Endothelial cell (in vitro differentiated cells): Measurements from ENCODE around the gene METRN. TPM values are rescaled to one million over a fixed set of nuclear protein-coding genes. Genes with fewer than 3 reads are reported as not detected.

Source experiments
- DNase-seq: peaks from one replicate; pipeline ENCODE4 v3.0.0; 2021; ENCODE audit warnings: low spot score
- H3K27ac Mint-ChIP-seq: one replicate; pipeline ENCODE4 v1.8.0; 2021; ENCODE audit warnings: mixed read lengths, inconsistent platforms; ENCODE audit not compliant: unreplicated experiment
- H3K27me3 Mint-ChIP-seq: one replicate; pipeline ENCODE4 v1.8.0; 2021; ENCODE audit warnings: mild to moderate bottlenecking, moderate library complexity, mixed read lengths, inconsistent platforms; ENCODE audit not compliant: unreplicated experiment
- H3K36me3 Mint-ChIP-seq: one replicate; pipeline ENCODE4 v1.8.0; 2021; ENCODE audit warnings: mild to moderate bottlenecking, low read depth, mixed read lengths, inconsistent platforms; ENCODE audit not compliant: unreplicated experiment
- H3K4me1 Mint-ChIP-seq: one replicate; pipeline ENCODE4 v1.8.0; 2021; ENCODE audit warnings: mild to moderate bottlenecking, mixed read lengths, inconsistent platforms; ENCODE audit not compliant: unreplicated experiment
- H3K4me3 Mint-ChIP-seq: one replicate; pipeline ENCODE4 v1.8.0; 2021; ENCODE audit warnings: mild to moderate bottlenecking, mixed read lengths, inconsistent platforms; ENCODE audit not compliant: unreplicated experiment
- H3K9me3 Mint-ChIP-seq: one replicate; pipeline ENCODE4 v1.8.0; 2021; ENCODE audit warnings: mixed read lengths, inconsistent platforms; ENCODE audit not compliant: unreplicated experiment
- total RNA-seq: library from RNA; stranded (reverse); fragmentation: NEBNext Ultra II Directional; extraction: Animal tissue kit (Norgen Biotek cat#: 25700); gene quantifications from one replicate; pipeline ENCODE4 v1.2.1, GENCODE V29; 2021; ENCODE audit not compliant: unreplicated experiment
- TF ChIP-seq, protein P1 (sequence below): fragments of 200-600 bp; sonication (generic); IDR thresholded peaks from one replicate; pipeline ENCODE4 v1.5.0; 2021; ENCODE audit warnings: antibody characterized with exemption; ENCODE audit not compliant: unreplicated experiment

The METRN gene
- total RNA-seq, 1 donor from 2014 or later = 11.2 TPM

DNA sequence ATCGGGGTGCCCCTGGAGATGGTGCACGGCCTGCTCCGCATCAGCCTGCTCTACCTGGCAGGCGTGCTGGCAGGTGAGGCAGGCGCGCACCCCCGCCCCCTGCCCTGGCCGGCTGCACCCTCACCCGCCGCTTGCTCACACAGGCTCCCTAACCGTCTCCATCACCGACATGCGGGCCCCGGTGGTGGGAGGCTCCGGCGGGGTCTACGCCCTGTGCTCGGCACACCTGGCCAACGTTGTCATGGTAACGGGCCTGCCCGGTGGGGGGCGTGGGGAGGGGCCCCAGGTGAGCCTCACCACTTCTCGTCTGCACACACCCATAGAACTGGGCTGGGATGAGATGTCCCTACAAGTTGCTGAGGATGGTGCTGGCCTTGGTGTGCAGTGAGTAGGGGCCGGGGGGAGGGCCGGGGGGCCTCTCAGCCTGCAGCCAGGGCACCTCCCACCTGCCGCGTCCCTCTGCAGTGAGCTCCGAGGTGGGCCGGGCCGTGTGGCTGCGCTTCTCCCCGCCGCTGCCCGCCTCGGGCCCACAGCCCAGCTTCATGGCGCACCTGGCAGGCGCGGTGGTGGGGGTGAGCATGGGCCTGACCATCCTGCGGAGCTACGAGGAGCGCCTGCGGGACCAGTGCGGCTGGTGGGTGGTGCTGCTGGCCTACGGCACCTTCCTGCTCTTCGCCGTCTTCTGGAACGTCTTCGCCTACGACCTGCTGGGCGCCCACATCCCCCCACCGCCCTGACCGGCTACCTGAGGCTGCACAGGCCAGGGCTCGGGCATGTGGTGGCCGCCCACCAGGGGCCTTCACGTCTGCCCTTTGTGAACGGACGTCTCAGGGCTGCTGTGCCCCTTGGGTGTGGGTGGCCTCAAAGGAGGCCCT lies 37.4 kb upstream of the METRN start:
- Mint-ChIP-seq H3K4me3 (no peak overlapping the region), H3K27me3 (peaks cover 20% of the 10 kb centered on the region), H3K36me3 (peaks cover 3% of the 10 kb centered on the region), H3K27ac (no peak overlapping the region), H3K4me1 (peaks cover 5% of the 10 kb centered on the region), H3K9me3 (no peaks in the 10 kb centered on the region)
- DNase-seq = no peak
- TF ChIP-seq, protein P1, sequence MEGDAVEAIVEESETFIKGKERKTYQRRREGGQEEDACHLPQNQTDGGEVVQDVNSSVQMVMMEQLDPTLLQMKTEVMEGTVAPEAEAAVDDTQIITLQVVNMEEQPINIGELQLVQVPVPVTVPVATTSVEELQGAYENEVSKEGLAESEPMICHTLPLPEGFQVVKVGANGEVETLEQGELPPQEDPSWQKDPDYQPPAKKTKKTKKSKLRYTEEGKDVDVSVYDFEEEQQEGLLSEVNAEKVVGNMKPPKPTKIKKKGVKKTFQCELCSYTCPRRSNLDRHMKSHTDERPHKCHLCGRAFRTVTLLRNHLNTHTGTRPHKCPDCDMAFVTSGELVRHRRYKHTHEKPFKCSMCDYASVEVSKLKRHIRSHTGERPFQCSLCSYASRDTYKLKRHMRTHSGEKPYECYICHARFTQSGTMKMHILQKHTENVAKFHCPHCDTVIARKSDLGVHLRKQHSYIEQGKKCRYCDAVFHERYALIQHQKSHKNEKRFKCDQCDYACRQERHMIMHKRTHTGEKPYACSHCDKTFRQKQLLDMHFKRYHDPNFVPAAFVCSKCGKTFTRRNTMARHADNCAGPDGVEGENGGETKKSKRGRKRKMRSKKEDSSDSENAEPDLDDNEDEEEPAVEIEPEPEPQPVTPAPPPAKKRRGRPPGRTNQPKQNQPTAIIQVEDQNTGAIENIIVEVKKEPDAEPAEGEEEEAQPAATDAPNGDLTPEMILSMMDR = no peak

DNA sequence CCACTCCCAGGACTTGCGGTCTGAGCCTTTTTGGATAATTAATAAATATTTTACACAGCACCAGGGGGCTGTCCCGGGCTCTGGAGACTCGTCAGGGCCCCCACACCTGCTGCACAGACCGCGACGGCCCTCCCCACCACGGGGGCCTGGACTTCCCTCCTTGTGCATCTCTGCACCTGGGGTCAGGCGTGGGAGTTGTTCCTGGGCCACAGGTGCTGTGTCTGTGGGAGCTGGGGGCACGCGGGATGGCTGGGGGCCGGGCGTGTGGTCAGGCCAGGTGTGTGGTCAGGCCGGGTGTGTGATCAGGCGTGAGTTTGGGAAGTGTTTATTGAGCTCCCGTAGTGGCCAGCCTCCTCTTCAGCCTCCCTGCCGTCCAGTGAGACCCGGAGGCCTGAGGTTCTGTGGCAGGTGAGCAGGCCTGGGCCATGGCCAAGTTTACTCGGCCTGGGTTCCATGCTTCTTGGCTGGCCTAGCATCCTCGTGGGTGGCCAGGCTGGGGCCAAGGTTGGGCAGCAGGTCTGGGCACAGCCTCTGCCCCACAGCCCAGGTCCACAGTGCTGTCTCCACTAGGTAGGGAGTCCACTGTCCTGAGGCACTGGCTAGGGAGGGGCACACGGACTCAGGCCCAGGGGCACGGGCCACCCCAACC lies 36.6 kb upstream of the METRN start:
- TF ChIP-seq, protein P1 = no peak
- Mint-ChIP-seq H3K36me3 (peaks cover 5% of the 10 kb centered on the region), H3K4me1 (peaks cover 6% of the 10 kb centered on the region), H3K9me3 (no peaks in the 10 kb centered on the region), H3K4me3 (no peak overlapping the region), H3K27ac (no peak overlapping the region), H3K27me3 (peaks cover 20% of the 10 kb centered on the region)
- DNase-seq = no peak

DNA sequence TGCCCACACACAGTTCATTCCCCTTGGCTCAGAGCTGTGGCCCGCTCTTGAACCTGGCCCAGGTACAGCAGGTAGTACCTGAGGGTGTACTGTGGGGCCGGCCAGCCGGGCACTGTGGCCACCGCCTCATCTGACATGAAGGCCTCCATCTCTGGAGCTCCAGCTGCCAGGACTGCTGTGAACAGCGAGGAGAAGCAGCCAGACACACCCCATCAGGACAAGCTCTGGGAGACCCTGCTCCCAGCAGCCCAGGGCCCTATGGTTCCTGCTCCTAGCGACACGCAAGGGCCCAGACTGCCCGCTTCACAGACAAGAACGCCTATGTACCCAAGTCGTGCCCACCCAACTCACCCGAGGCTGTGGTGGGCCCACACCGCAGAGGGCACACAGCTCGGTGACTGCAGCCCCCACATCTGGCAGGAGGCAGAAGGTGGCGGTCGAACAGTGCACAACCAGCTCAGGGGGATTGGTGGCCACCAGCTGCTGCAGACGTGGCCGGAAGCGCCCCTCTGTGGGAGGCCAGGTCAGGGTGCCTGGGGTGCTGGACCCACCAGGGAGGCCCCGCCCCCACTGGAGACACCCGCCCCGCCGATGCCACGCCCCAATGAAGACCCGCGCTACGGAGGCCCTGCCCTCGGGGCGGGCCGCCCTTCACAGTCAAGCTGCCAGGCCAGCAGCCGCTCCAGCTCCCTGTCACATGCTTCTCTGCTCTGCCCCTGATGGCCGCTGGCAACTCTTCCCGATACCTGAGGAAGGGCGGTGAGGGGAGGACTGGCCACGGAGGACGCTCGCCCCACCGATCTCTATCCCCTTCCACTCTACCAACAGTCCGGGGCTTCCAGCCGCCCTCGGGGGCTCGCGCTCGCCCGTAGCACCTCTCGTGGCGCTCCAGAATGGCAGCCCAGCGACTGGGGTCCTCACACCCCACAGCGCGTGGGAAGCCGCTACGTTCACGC lies 35.8 kb upstream of the METRN start:
- Mint-ChIP-seq H3K27me3 (peaks cover 20% of the 10 kb centered on the region), H3K4me1 (peaks cover 6% of the 10 kb centered on the region), H3K36me3 (peaks cover 5% of the 10 kb centered on the region), H3K9me3 (no peaks in the 10 kb centered on the region), H3K27ac (no peak overlapping the region), H3K4me3 (peak overlapping the region; percentile 84)
- DNase-seq = peak; percentile 57
- TF ChIP-seq, protein P1 = no peak

DNA sequence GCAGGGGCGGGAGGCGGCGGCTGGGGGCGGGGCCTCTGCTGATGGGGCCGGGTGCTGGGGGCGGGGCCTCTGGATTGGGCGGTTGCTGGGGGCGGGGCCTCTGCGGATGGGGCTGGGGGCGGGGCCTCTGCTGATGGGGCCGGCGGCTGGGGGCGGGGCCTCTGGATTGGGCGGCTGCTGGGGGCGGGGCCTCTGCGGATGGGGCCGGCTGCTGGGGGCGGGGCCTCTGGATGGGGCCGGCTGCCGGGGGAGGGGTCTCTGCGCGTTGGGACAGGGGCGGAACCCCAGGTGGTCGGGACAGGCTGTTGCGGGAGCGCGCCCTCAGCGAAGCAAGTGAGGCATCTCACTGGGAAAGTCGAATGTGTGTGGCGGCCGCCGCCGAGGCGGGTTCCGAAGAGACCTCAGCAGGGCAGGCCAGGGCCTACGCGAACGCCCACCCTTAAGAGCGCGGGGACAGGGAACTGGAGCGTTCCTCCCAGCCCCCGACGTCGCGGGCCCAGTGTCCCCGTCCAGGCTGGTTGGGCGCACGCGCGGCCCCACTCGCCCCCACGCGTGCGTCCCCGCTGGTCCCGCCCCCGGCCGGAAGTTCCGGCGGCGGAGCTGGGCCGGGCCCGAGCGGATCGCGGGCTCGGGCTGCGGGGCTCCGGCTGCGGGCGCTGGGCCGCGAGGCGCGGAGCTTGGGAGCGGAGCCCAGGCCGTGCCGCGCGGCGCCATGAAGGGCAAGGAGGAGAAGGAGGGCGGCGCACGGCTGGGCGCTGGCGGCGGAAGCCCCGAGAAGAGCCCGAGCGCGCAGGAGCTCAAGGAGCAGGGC lies 34.9 kb upstream of the METRN start, which contains the start of gene STUB1:
STUB1 (plus strand) TSS at position 597 of the 811 bp plus-strand sequence; CDS start at position 713, 116 bp downstream.
- no peak within 1 kb of the TSS for H3K27ac Mint-ChIP-seq
- H3K4me1 Mint-ChIP-seq = peaks cover 6% of the 10 kb centered on the region
- TF ChIP-seq, protein P1 = no peak
- H3K9me3 Mint-ChIP-seq = no peaks in the 10 kb centered on the region
- peaks cover 17% of the 10 kb centered on the region for H3K27me3 Mint-ChIP-seq
- H3K36me3 Mint-ChIP-seq = peaks cover 5% of the 10 kb centered on the region
- peak; percentile 94 for DNase-seq
- H3K4me3 Mint-ChIP-seq = peak within 1 kb of the TSS; percentile 90
